Esophagus (tissue), 2 donors: ENCODE data around the gene ATMIN. TPM values are rescaled to one million over a fixed set of nuclear protein-coding genes. Genes with fewer than 3 reads are reported as not detected.

Experiments used
- H3K27ac ChIP-seq, 2 donors: one replicate each; pipeline ENCODE4 v1.5.1; 2013; ENCODE audit warnings: low read depth in 2 of 2, mild to moderate bottlenecking in 2 of 2, inconsistent platforms in 1 of 2, low read length in 1 of 2, moderate library complexity in 1 of 2
- H3K27me3 ChIP-seq, 2 donors: one replicate each; pipeline ENCODE4 v1.6.1; 2013; ENCODE audit warnings: low read length in 2 of 2, control low read depth in 1 of 2, mild to moderate bottlenecking in 1 of 2; ENCODE audit not compliant: insufficient read depth in 2 of 2, control insufficient read depth in 1 of 2
- H3K36me3 ChIP-seq, 2 donors: one replicate each; pipeline ENCODE4 v1.6.1; 2013; ENCODE audit warnings: low read length in 1 of 2; ENCODE audit not compliant: control insufficient read depth in 2 of 2, insufficient read depth in 2 of 2
- H3K4me1 ChIP-seq, 2 donors: one replicate each; pipeline ENCODE4 v1.6.1; 2013; ENCODE audit warnings: low read length in 1 of 2; ENCODE audit not compliant: control insufficient read depth in 2 of 2, insufficient read depth in 2 of 2
- H3K4me3 ChIP-seq, 2 donors: one replicate each; pipeline ENCODE4 v1.5.1; 2013; ENCODE audit warnings: low read length in 2 of 2, mild to moderate bottlenecking in 2 of 2, low read depth in 1 of 2, moderate library complexity in 1 of 2
- H3K9me3 ChIP-seq, 2 donors: one replicate each; pipeline ENCODE4 v1.6.1; 2013; ENCODE audit warnings: mild to moderate bottlenecking in 2 of 2, low read depth in 1 of 2, low read length in 1 of 2, moderate library complexity in 1 of 2; ENCODE audit not compliant: control insufficient read depth in 2 of 2, insufficient read depth in 1 of 2
- WGBS, 2 donors: extraction: QIAGEN DNeasy Blood & Tissue Kit; methylation state at CpG; one replicate each; pipeline ENCODE4 v1.1.7; 2013; 5-methylcytosine and 5-hydroxymethylcytosine counted together
- polyA plus RNA-seq, 2 donors: library from polyadenylated mRNA; stranded (reverse); fragments of 200-250 nt; gene quantifications; one replicate each; pipeline ENCODE4 v1.2.3, GENCODE V29; 2013
- donor health status: healthy with polysubstance abuse.
- donor health status: Bipolar disorder and iron deficiency.

ATMIN gene
- polyA plus RNA-seq, 2 donors = 13.7 to 15.5 TPM

DNA sequence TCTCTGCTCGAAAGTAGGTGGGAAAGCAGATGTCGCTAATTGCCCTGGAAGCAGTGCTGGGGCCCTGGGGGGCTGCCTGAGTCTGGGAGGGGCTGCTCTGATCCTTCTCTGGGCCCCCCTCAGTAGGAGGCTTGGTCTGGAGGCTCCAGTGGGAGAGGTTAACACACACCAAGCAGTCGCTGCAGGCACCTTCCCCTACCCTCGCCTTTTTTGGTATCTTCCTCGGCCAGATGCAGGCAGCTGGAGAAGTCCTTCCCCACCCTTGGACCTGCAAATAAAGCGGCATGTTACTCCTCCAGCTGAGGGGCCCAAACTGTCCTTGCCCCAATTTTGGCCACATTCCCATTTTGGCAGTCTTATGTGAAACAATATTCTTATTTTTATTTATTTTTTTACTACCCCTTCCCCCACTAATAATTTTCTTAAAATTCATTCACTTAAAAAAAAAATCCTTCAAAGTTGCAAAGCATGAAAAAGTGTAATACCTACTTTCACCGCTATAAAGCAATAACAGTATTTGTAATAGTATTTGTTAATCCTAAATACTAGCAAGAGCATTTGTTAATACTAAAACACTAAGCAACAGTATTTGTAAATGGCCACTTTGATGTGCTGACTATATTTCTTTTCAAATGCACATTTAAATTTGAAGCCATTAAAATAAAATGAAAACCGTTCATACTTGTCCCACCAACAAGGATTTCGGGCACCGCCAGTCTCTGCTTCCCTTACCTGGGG, 26.4 kb downstream of the ATMIN start:
- no peaks in the 10 kb centered on the region for H3K4me1 ChIP-seq
- no peaks in the 10 kb centered on the region for H3K27me3 ChIP-seq
- H3K4me3 ChIP-seq = no peak overlapping the region
- H3K36me3 ChIP-seq = no peaks in the 10 kb centered on the region
- H3K9me3 ChIP-seq = no peaks in the 10 kb centered on the region
- 90% methylated on average over 10 of the region's 10 CpGs for WGBS, 2 donors
- no peak overlapping the region for H3K27ac ChIP-seq

DNA sequence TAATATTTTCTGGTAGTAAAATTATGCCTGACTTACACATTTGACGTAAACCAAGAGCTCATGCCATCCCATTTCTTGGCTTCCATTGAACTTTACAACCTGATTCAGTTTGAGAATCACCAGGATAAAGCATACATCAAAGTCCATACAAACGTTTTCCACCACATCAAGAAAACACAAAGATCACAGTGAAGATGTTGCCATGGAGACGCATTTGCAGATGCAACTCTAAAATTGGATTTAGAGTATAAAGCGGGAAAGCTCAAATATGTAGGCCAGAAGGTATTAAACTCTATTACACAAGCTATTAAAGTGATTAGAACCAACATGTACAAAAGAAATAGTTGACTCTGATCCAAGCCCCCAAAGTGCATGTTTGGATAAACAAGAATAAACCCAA, 31.0 kb downstream of the ATMIN start:
- WGBS, 2 donors = 59 to 68% methylated on average over 4 of the region's 4 CpGs
- H3K27ac ChIP-seq = no peak overlapping the region
- H3K4me1 ChIP-seq = no peaks in the 10 kb centered on the region
- H3K4me3 ChIP-seq = no peak overlapping the region
- no peaks in the 10 kb centered on the region for H3K9me3 ChIP-seq
- H3K36me3 ChIP-seq = no peaks in the 10 kb centered on the region
- H3K27me3 ChIP-seq = no peaks in the 10 kb centered on the region

- Histone ChIP-seq H3K36me3 (no peaks in the 10 kb centered on the region), H3K9me3 (no peaks in the 10 kb centered on the region), H3K4me1 (no peaks in the 10 kb centered on the region), H3K27ac (no peak overlapping the region), H3K27me3 (no peaks in the 10 kb centered on the region), H3K4me3 (no peak overlapping the region)
- WGBS, 2 donors = 54 to 69% methylated on average over 1 of the region's 1 CpG
Observed at GRCh38 chr16:81067166-81067565, 31.5 kb downstream of the ATMIN start.

GRCh38 chr16:81069063-81069462, 33.4 kb downstream of the ATMIN start:
- no peak overlapping the region for H3K4me3 ChIP-seq
- no peaks in the 10 kb centered on the region for H3K27me3 ChIP-seq
- H3K27ac ChIP-seq = no peak overlapping the region
- H3K9me3 ChIP-seq = no peaks in the 10 kb centered on the region
- 91 to 95% methylated on average over 4 of the region's 4 CpGs for WGBS, 2 donors
- H3K4me1 ChIP-seq = no peaks in the 10 kb centered on the region
- no peaks in the 10 kb centered on the region for H3K36me3 ChIP-seq

- no peaks in the 10 kb centered on the region for H3K27me3 ChIP-seq
- 76 to 79% methylated on average over 8 of the region's 8 CpGs for WGBS, 2 donors
- H3K4me1 ChIP-seq = no peaks in the 10 kb centered on the region
- no peaks in the 10 kb centered on the region for H3K36me3 ChIP-seq
- no peak overlapping the region for H3K4me3 ChIP-seq
- H3K27ac ChIP-seq = no peak overlapping the region
- H3K9me3 ChIP-seq = no peaks in the 10 kb centered on the region
Observed at GRCh38 chr16:81070979-81071378, 35.3 kb downstream of the ATMIN start.

GRCh38 chr16:81071805-81072204, 36.2 kb downstream of the ATMIN start:
- no peak overlapping the region for H3K4me3 ChIP-seq
- H3K27ac ChIP-seq = no peak overlapping the region
- H3K4me1 ChIP-seq = no peaks in the 10 kb centered on the region
- no peaks in the 10 kb centered on the region for H3K9me3 ChIP-seq
- no peaks in the 10 kb centered on the region for H3K27me3 ChIP-seq
- no peaks in the 10 kb centered on the region for H3K36me3 ChIP-seq
- 78 to 84% methylated on average over 4 of the region's 4 CpGs for WGBS, 2 donors

DNA sequence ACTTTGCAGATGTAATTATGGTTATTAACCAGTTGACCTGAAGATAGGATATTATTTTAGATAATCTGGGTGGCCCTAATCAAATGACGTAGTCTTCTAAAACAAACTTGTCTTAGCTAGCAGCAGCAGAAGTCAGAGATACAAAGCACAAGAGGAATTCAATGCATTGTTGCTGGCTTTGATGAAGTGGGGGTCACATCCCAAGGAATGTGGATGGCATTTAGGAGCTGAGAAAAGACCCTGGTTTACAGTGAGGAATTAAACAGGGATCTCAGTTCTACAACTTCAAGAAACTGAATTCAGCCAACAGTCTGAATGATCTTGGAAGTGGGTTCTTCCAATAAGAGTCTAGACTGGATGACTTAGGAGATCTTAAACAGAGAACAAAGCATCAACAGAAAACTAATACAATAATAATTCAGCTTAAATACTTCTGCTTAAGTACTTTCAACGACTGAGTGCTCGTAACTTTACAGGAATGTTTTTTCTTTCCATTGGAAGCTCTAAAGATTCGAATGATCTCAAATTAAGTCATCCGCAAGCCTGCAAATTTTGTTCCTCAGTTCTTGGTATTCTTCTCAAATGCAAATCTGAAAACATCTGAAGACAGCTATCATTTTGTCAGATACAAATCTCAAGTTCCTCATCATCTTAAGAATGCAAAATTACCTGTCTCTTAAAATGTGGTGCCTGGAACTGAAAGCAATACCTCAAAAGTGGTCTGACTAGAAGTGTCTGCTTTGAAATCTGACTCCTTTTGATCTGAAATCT, 38.1 kb downstream of the ATMIN start:
- Histone ChIP-seq H3K27me3 (no peaks in the 10 kb centered on the region), H3K4me1 (no peaks in the 10 kb centered on the region), H3K27ac (no peak overlapping the region), H3K36me3 (no peaks in the 10 kb centered on the region), H3K4me3 (no peak overlapping the region), H3K9me3 (no peaks in the 10 kb centered on the region)
- WGBS, 2 donors = 63 to 71% methylated on average over 5 of the region's 5 CpGs

- peak overlapping the region; percentile 60 to 90 for H3K4me3 ChIP-seq
- no peaks in the 10 kb centered on the region for H3K9me3 ChIP-seq
- WGBS, 2 donors = 1% methylated on average over 27 of the region's 27 CpGs
- peak overlapping the region; percentile 79 to 99 for H3K27ac ChIP-seq
- no peaks in the 10 kb centered on the region for H3K36me3 ChIP-seq
- H3K27me3 ChIP-seq = no peaks in the 10 kb centered on the region
- H3K4me1 ChIP-seq = no peaks in the 10 kb centered on the region
Observed at GRCh38 chr16:81076566-81077075, 41.0 kb downstream of the ATMIN start.

DNA sequence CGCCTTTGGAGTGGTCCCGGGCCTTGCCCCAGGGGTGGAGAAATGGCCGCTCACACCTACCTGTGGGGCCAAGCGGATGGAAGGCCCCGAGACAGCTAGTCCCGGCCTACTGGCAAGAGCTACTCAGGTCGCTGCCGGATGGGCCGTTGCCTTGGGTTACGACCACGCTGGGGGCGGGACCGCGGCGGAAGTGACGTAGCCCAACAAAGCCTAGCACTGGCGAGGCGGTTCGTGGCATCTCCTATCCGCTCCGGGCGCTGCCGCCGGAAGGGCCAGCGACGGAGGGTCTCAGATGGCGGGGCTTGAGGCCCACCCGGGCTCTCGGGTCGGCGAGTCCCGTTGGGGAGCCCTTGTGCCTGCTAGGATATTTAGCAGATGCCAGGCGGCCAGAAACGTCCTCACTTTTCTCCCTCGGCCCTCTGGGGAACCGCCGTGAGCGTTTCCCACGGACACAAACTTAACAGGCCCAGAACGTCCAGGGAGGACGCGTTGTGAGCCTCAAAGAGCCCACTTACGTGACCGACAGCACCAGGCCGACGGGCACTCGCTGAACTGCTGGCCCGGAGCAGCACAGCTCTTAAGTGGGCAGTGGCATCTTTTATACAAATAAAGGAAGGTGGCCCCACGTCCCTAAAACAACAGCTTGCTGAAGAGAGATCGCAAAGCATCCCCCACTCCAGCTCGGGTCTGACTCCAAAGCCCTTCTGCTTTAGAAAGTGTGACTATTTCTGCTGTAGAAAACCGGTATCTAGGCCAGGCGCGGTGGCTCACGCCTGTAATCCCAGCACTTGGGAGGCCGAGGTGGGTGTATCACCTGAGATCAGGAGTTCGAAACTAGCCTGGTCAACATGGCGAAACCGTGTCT, 41.7 kb downstream of the ATMIN start, which contains the start of gene C16orf46:
Gene C16orf46, minus strand, starts transcription at position 163 of the 865 bp plus-strand sequence. CDS start 13,283 bp downstream, outside the sequence.
- Histone ChIP-seq H3K27ac (peak within 1 kb of the TSS; percentile 79 to 99), H3K4me1 (no peaks in the 10 kb centered on the region), H3K9me3 (no peaks in the 10 kb centered on the region), H3K36me3 (no peaks in the 10 kb centered on the region), H3K27me3 (no peaks in the 10 kb centered on the region), H3K4me3 (peak within 1 kb of the TSS; percentile 60 to 90)
- 11% methylated on average over 59 of the region's 59 CpGs for WGBS, 2 donors
